Hematopoietic multipotent progenitor cell treated with erythropoietin and hydrocortisone succinate and interleukin-3 and kit ligand, for 6 days (in vitro differentiated cells): ENCODE results near the gene MFSD6L.
A peak's percentile ranks its signal among the peaks of the same experiment; 100 is the strongest.

Experiments used
- DNase-seq: peaks from one replicate; pipeline ENCODE4 v3.0.0-alpha.2; 2015

Gene MFSD6L

GRCh38 chr17:8791248-8791909, 7.8 kb downstream of the MFSD6L start:
- DNase-seq = no peak

GRCh38 chr17:8789743-8790142, 9.4 kb downstream of the MFSD6L start:
- DNase-seq = no peak

- no peak for DNase-seq
These were observed 10.2 kb downstream of the MFSD6L start for GRCh38 chr17:8788998-8789397.

GRCh38 chr17:8785547-8786413, 13.4 kb downstream of the MFSD6L start:
- peak; percentile 81 for DNase-seq

- DNase-seq = no peak
These were observed 17.0 kb downstream of the MFSD6L start for GRCh38 chr17:8782176-8782575.

- no peak for DNase-seq
These were observed 17.4 kb downstream of the MFSD6L start for GRCh38 chr17:8781776-8782175.

GRCh38 chr17:8776881-8777280, 22.3 kb downstream of the MFSD6L start:
- DNase-seq = no peak

GRCh38 chr17:8776248-8776647, 22.9 kb downstream of the MFSD6L start:
- no peak for DNase-seq

- no peak for DNase-seq
These were observed 32.4 kb downstream of the MFSD6L start for GRCh38 chr17:8766731-8767130.

- DNase-seq = no peak
These were observed 37.2 kb downstream of the MFSD6L start for GRCh38 chr17:8762012-8762411.

- DNase-seq = no peak
These were observed 41.0 kb downstream of the MFSD6L start, which contains the start of gene SPDYE4 for GRCh38 chr17:8758137-8758596. TSS of gene SPDYE4 (minus strand) at chr17:8758546. CDS start at chr17:8758382, 164 bp downstream.

GRCh38 chr17:8757189-8757588, 42.0 kb downstream of the MFSD6L start:
- DNase-seq = no peak

- DNase-seq = no peak
These were observed 43.4 kb downstream of the MFSD6L start for GRCh38 chr17:8755590-8756255.

GRCh38 chr17:8754890-8755289, 44.3 kb downstream of the MFSD6L start:
- DNase-seq = no peak

GRCh38 chr17:8753976-8754440, 45.2 kb downstream of the MFSD6L start:
- DNase-seq = peak; percentile 66

- DNase-seq = no peak
These were observed 45.8 kb downstream of the MFSD6L start for GRCh38 chr17:8753136-8753975.

GRCh38 chr17:8749616-8750015, 49.5 kb downstream of the MFSD6L start:
- DNase-seq = no peak

- DNase-seq = no peak
These were observed 51.4 kb downstream of the MFSD6L start for GRCh38 chr17:8747742-8748141.
